Mucosa of descending colon (tissue), 3 donors: ENCODE results near the gene KCTD18. TPM values are rescaled to one million over a fixed set of nuclear protein-coding genes. Genes with fewer than 3 reads are reported as not detected.

Source experiments
- ATAC-seq: fragments of 200-7000 bp; cut with Tn5 transposase; one replicate; pipeline ENCODE4 v1.9.1; 2020; ENCODE audit warnings: mild to moderate bottlenecking, moderate library complexity
- DNase-seq, 3 donors: peaks; one replicate each; pipeline ENCODE4 v3.0.0-alpha.2; 2020
- H3K36me3 ChIP-seq: fragments of 200-600 bp; one replicate; pipeline ENCODE4 v1.8.0; 2021; ENCODE audit warnings: low read depth, mild to moderate bottlenecking
- H3K4me1 ChIP-seq: fragments of 200-600 bp; one replicate; pipeline ENCODE4 v1.8.0; 2021; ENCODE audit warnings: low read depth, mild to moderate bottlenecking
- H3K4me3 ChIP-seq: fragments of 200-600 bp; one replicate; pipeline ENCODE4 v1.8.0; 2021; ENCODE audit warnings: mild to moderate bottlenecking
- H3K9me3 ChIP-seq: fragments of 200-600 bp; one replicate; pipeline ENCODE4 v1.8.0; 2021; ENCODE audit warnings: mild to moderate bottlenecking
- CTCF ChIP-seq: fragments of 200-600 bp; IDR thresholded peaks from one replicate; pipeline ENCODE4 v1.8.0; 2022; ENCODE audit warnings: antibody characterized with exemption, mild to moderate bottlenecking
- intact Hi-C, 2 donors: fragments of 100-400 bp; cut with DNase I in 1 of 2; cut with micrococcal nuclease in 1 of 2; formaldehyde crosslinking; loops; one replicate each; pipeline versions ENCODE4 v1.11.0 to v1.11.1; 2022; cut with DNase I, micrococcal nuclease
- total RNA-seq, 3 donors: library from RNA; stranded (reverse); fragmentation: NEBNext Ultra II Directional in 2 of 3; extraction: Animal tissue kit (Norgen Biotek cat#: 25700) in 2 of 3; gene quantifications; one replicate each; pipeline versions ENCODE4 v1.2.1 to v1.2.4, GENCODE V29; 2021 to 2023
- donor health status: DM: no; HTN: no; CAD: no; lungs with moderate emphysema.
- donor health status: DM: no; HTN: no; CAD: no.
- donor health status: DM: no; HTN: yes; CAD: no.

The KCTD18 gene
- total RNA-seq, 3 donors from 2014 or later, result 14.1 to 16.6 (median 14.8) TPM

GRCh38 chr2:200488169-200488568 lies 21.7 kb downstream of the KCTD18 start:
- DNase-seq, result no peak
- ATAC-seq, result no peak
- Histone ChIP-seq H3K4me3 (no peak overlapping the region), H3K36me3 (no peaks in the 10 kb centered on the region), H3K4me1 (no peaks in the 10 kb centered on the region), H3K9me3 (no peaks in the 10 kb centered on the region)
- no peak for TF ChIP-seq CTCF
- intact Hi-C loops, result no loop called here

- Histone ChIP-seq H3K4me1 (no peaks in the 10 kb centered on the region), H3K9me3 (no peaks in the 10 kb centered on the region), H3K36me3 (no peaks in the 10 kb centered on the region), H3K4me3 (no peak overlapping the region)
- TF ChIP-seq CTCF, result no peak
- DNase-seq (no peak), ATAC-seq (no peak)
- intact Hi-C loops, result no loop called here
Measured at GRCh38 chr2:200486529-200486928, 23.3 kb downstream of the KCTD18 start.

GRCh38 chr2:200484934-200485333 lies 24.9 kb downstream of the KCTD18 start:
- H3K4me3 ChIP-seq, result no peak overlapping the region
- H3K9me3 ChIP-seq, result no peaks in the 10 kb centered on the region
- ATAC-seq (no peak), DNase-seq (no peak)
- H3K36me3 ChIP-seq, result no peaks in the 10 kb centered on the region
- H3K4me1 ChIP-seq, result no peaks in the 10 kb centered on the region
- TF ChIP-seq CTCF, result no peak
- intact Hi-C loops, result loop anchor here in 1 of 2 donors (5.0 kb wide), 1 partner anchor 503 kb away; no protein-coding TSS in a partner anchor

- no peaks in the 10 kb centered on the region for H3K36me3 ChIP-seq
- DNase-seq (peak; percentile 67 to 83 (median 78)), ATAC-seq (peak; percentile 91)
- H3K4me3 ChIP-seq, result no peak overlapping the region
- intact Hi-C loops, result loop anchor here in 1 of 2 donors (5.0 kb wide), 1 partner anchor 501 kb away; no protein-coding TSS in a partner anchor
- H3K9me3 ChIP-seq, result no peaks in the 10 kb centered on the region
- peak; percentile 78 for TF ChIP-seq CTCF
- no peaks in the 10 kb centered on the region for H3K4me1 ChIP-seq
Measured at GRCh38 chr2:200483729-200484198, 26.1 kb downstream of the KCTD18 start.

- Histone ChIP-seq H3K4me3 (no peak overlapping the region), H3K9me3 (no peaks in the 10 kb centered on the region), H3K36me3 (no peaks in the 10 kb centered on the region), H3K4me1 (no peaks in the 10 kb centered on the region)
- intact Hi-C loops, result loop anchor here in 1 of 2 donors (5.0 kb wide), 1 partner anchor 500 kb away; no protein-coding TSS in a partner anchor
- no peak for DNase-seq
- no peak for ATAC-seq
- TF ChIP-seq CTCF, result no peak
Measured at GRCh38 chr2:200482194-200482593, 27.7 kb downstream of the KCTD18 start.
